Measurements from ENCODE around the gene TMEM209.
"Not testable (repeated sequence)": the region's sequence is repeated elsewhere in the genome, so short reads cannot be mapped to it uniquely, and the experiment has no call there.

The TMEM209 gene

GRCh38 chr7:130205084-130205947 lies at the start of gene TMEM209:
Gene TMEM209, minus strand, starts transcription at chr7:130205406. Its CDS starts 31 bp downstream, at chr7:130205375.
- DNase-seq (ENCODE audit: low spot score), result peak; percentile 96

- DNase-seq (ENCODE audit: low spot score), result no peak
Observed at GRCh38 chr7:130254555-130254954, 49.3 kb upstream of the TMEM209 start.

- not testable (repeated sequence) for DNase-seq (ENCODE audit: low spot score)
Observed at GRCh38 chr7:130249626-130250025, 44.4 kb upstream of the TMEM209 start.

- DNase-seq (ENCODE audit: low spot score), result not testable (repeated sequence)
Observed at GRCh38 chr7:130248842-130249241, 43.6 kb upstream of the TMEM209 start.

- not testable (repeated sequence) for DNase-seq (ENCODE audit: low spot score)
Observed at GRCh38 chr7:130246491-130246890, 41.3 kb upstream of the TMEM209 start.

- not testable (repeated sequence) for DNase-seq (ENCODE audit: low spot score)
Observed at GRCh38 chr7:130243486-130243885, 38.3 kb upstream of the TMEM209 start.

- DNase-seq (ENCODE audit: low spot score), result peak; percentile 12
Observed at GRCh38 chr7:130242198-130243014, 37.2 kb upstream of the TMEM209 start.

GRCh38 chr7:130240240-130240639 lies 35.0 kb upstream of the TMEM209 start:
- DNase-seq (ENCODE audit: low spot score), result no peak

GRCh38 chr7:130236361-130236760 lies 31.2 kb upstream of the TMEM209 start:
- not testable (repeated sequence) for DNase-seq (ENCODE audit: low spot score)

- no peak for DNase-seq (ENCODE audit: low spot score)
Observed at GRCh38 chr7:130234078-130234477, 28.9 kb upstream of the TMEM209 start.

- DNase-seq (ENCODE audit: low spot score), result no peak
Observed at GRCh38 chr7:130232209-130232608, 27.0 kb upstream of the TMEM209 start.

GRCh38 chr7:130231792-130232191 lies 26.6 kb upstream of the TMEM209 start:
- DNase-seq (ENCODE audit: low spot score), result no peak

- not testable (repeated sequence) for DNase-seq (ENCODE audit: low spot score)
Observed at GRCh38 chr7:130229981-130230380, 24.8 kb upstream of the TMEM209 start.

GRCh38 chr7:130228840-130229502 lies 23.8 kb upstream of the TMEM209 start:
- DNase-seq (ENCODE audit: low spot score), result no peak

- no peak for DNase-seq (ENCODE audit: low spot score)
Observed at GRCh38 chr7:130227883-130228575, 22.8 kb upstream of the TMEM209 start.

- DNase-seq (ENCODE audit: low spot score), result no peak
Observed at GRCh38 chr7:130226333-130226732, 21.1 kb upstream of the TMEM209 start.

- not testable (repeated sequence) for DNase-seq (ENCODE audit: low spot score)
Observed at GRCh38 chr7:130224923-130225322, 19.7 kb upstream of the TMEM209 start.

- DNase-seq (ENCODE audit: low spot score), result no peak
Observed at GRCh38 chr7:130224210-130224609, 19.0 kb upstream of the TMEM209 start.

- DNase-seq (ENCODE audit: low spot score), result no peak
Observed at GRCh38 chr7:130223646-130224045, 18.4 kb upstream of the TMEM209 start.

GRCh38 chr7:130221746-130222145 lies 16.5 kb upstream of the TMEM209 start:
- no peak for DNase-seq (ENCODE audit: low spot score)

- no peak for DNase-seq (ENCODE audit: low spot score)
Observed at GRCh38 chr7:130219871-130220270, 14.7 kb upstream of the TMEM209 start.

Measured in kidney capillary endothelial cell (primary cell).